H9 (cell line): ENCODE measurements around the gene HEATR5B. TPM values are rescaled to one million over a fixed set of nuclear protein-coding genes. Genes with fewer than 3 reads are reported as not detected.

Experiments used
- DNase-seq: peaks from one replicate; pipeline ENCODE4 v3.0.0-alpha.2; 2017
- H2AFZ ChIP-seq: one replicate; pipeline ENCODE4 v1.6.1; 2013; ENCODE audit warnings: mild to moderate bottlenecking, low read length, control low read depth, moderate library complexity
- H2AK5ac ChIP-seq: 2 replicates; pipeline ENCODE4 v1.6.1; 2013; ENCODE audit warnings: low read length, control low read depth, mixed read lengths; ENCODE audit not compliant: insufficient read length
- H2BK120ac ChIP-seq: one replicate; pipeline ENCODE4 v1.6.1; 2013; ENCODE audit warnings: low read depth, mild to moderate bottlenecking, low read length, control low read depth, inconsistent platforms; ENCODE audit not compliant: poor library complexity, severe bottlenecking
- H2BK12ac ChIP-seq: 2 replicates; pipeline ENCODE4 v1.6.1; 2013; ENCODE audit warnings: low read length, control low read depth, mixed read lengths, low read depth; ENCODE audit not compliant: insufficient read length
- H2BK15ac ChIP-seq: 2 replicates; pipeline ENCODE4 v1.6.1; 2013; ENCODE audit warnings: low read depth, low read length, control low read depth
- H2BK20ac ChIP-seq: one replicate; pipeline ENCODE4 v1.6.1; 2013; ENCODE audit warnings: low read depth, mild to moderate bottlenecking, low read length, control low read depth, inconsistent platforms; ENCODE audit not compliant: poor library complexity, severe bottlenecking
- H2BK5ac ChIP-seq: 2 replicates; pipeline ENCODE4 v1.6.1; 2013; ENCODE audit warnings: low read length, control low read depth, mixed read lengths; ENCODE audit not compliant: insufficient read length
- H3K14ac ChIP-seq: 2 replicates; pipeline ENCODE4 v1.6.1; 2013; ENCODE audit warnings: low read length, control low read depth; ENCODE audit not compliant: insufficient read depth
- H3K18ac ChIP-seq: 2 replicates; pipeline ENCODE4 v1.6.1; 2013; ENCODE audit warnings: low read depth, mild to moderate bottlenecking, mixed read lengths, low read length, control low read depth; ENCODE audit not compliant: insufficient read length
- H3K23ac ChIP-seq: 2 replicates; pipeline ENCODE4 v1.6.1; 2013; ENCODE audit warnings: low read length, control low read depth, mixed read lengths, low read depth; ENCODE audit not compliant: insufficient read length
- H3K23me2 ChIP-seq: 2 replicates; pipeline ENCODE4 v1.6.1; 2013; ENCODE audit warnings: low read depth, mild to moderate bottlenecking, mixed read lengths, low read length, control low read depth; ENCODE audit not compliant: insufficient read length, poor library complexity, severe bottlenecking
- H3K27ac ChIP-seq: 2 replicates; pipeline ENCODE4 v1.5.1; 2013; ENCODE audit warnings: low read length, control low read depth, mixed read lengths, low read depth; ENCODE audit not compliant: insufficient read length
- H3K27me3 ChIP-seq: 2 replicates; pipeline ENCODE4 v1.6.1; 2013; ENCODE audit warnings: low read length, control low read depth, inconsistent platforms; ENCODE audit not compliant: insufficient read depth
- H3K4ac ChIP-seq: 2 replicates; pipeline ENCODE4 v1.6.1; 2013; ENCODE audit warnings: low read depth, mild to moderate bottlenecking, control low read depth, inconsistent platforms, low read length, moderate library complexity
- H3K4me1 ChIP-seq: 2 replicates; pipeline ENCODE4 v1.6.1; 2013; ENCODE audit warnings: low read length, control low read depth, inconsistent platforms; ENCODE audit not compliant: insufficient read depth
- H3K4me2 ChIP-seq: 2 replicates; pipeline ENCODE4 v1.6.1; 2013; ENCODE audit warnings: low read length, control low read depth, mixed read lengths; ENCODE audit not compliant: insufficient read length, insufficient read depth
- H3K56ac ChIP-seq: 2 replicates; pipeline ENCODE4 v1.6.1; 2013; ENCODE audit warnings: low read depth, mild to moderate bottlenecking, mixed read lengths, low read length, control low read depth; ENCODE audit not compliant: insufficient read length
- H3K79me1 ChIP-seq: 2 replicates; pipeline ENCODE4 v1.6.1; 2013; ENCODE audit warnings: low read depth, mild to moderate bottlenecking, moderate library complexity, low read length, control low read depth, inconsistent platforms; ENCODE audit not compliant: insufficient read depth, poor library complexity, severe bottlenecking
- H3K79me2 ChIP-seq: 2 replicates; pipeline ENCODE4 v1.6.1; 2013; ENCODE audit warnings: low read length, control low read depth, inconsistent platforms; ENCODE audit not compliant: insufficient read depth
- H3K9ac ChIP-seq: 2 replicates; pipeline ENCODE4 v1.6.1; 2013; ENCODE audit warnings: low read length, control low read depth, mixed read lengths; ENCODE audit not compliant: insufficient read length; ENCODE audit errors: extremely low read depth
- H3K9me3 ChIP-seq: one replicate; pipeline ENCODE4 v1.6.1; 2013; ENCODE audit warnings: low read depth, low read length, inconsistent platforms; ENCODE audit not compliant: control insufficient read depth
- H3T11ph ChIP-seq: one replicate; pipeline ENCODE4 v1.6.1; 2013; ENCODE audit warnings: mild to moderate bottlenecking, low read length, control low read depth, inconsistent platforms
- H4K20me1 ChIP-seq: one replicate; pipeline ENCODE4 v1.6.1; 2013; ENCODE audit not compliant: control insufficient read depth, insufficient read length, insufficient read depth
- H4K5ac ChIP-seq: 2 replicates; pipeline ENCODE4 v1.6.1; 2013; ENCODE audit warnings: low read depth, mild to moderate bottlenecking, mixed read lengths, low read length, control low read depth; ENCODE audit not compliant: insufficient read length
- H4K8ac ChIP-seq: replicated peaks from 2 replicates; pipeline ENCODE4 v1.6.1; 2013; ENCODE audit warnings: low read length, control low read depth, mixed read lengths, low read depth; ENCODE audit not compliant: insufficient read length
- H4K91ac ChIP-seq: 2 replicates; pipeline ENCODE4 v1.6.1; 2013; ENCODE audit warnings: low read depth, mild to moderate bottlenecking, moderate library complexity, mixed read lengths, low read length, control low read depth; ENCODE audit not compliant: insufficient read length
- H3K27ac Mint-ChIP-seq, 3 experiments: 2 replicates in 2 of 3; 3 replicates in 1 of 3; pipeline ENCODE4 v1.8.0; 2020 to 2021; ENCODE audit warnings: mixed read lengths in 3 of 3, mild to moderate bottlenecking in 1 of 3, moderate library complexity in 1 of 3
- H3K27me3 Mint-ChIP-seq: 2 replicates; pipeline ENCODE4 v1.8.0; 2021; ENCODE audit warnings: low read depth, mild to moderate bottlenecking, moderate library complexity, mixed read lengths
- H3K36me3 Mint-ChIP-seq, 3 experiments: 2 replicates in 2 of 3; 3 replicates in 1 of 3; pipeline ENCODE4 v1.8.0; 2020 to 2021; ENCODE audit warnings: low read depth in 3 of 3, mixed read lengths in 3 of 3; ENCODE audit not compliant: insufficient read depth in 1 of 3
- H3K4me1 Mint-ChIP-seq, 2 experiments: 2 replicates each; pipeline ENCODE4 v1.8.0; 2020; ENCODE audit warnings: mixed read lengths in 2 of 2
- H3K4me3 Mint-ChIP-seq, 2 experiments: 2 replicates in 1 of 2; 3 replicates in 1 of 2; pipeline ENCODE4 v1.8.0; 2020 to 2021; ENCODE audit warnings: mild to moderate bottlenecking in 2 of 2, mixed read lengths in 2 of 2, moderate library complexity in 1 of 2
- H3K9me3 Mint-ChIP-seq, 2 experiments: 2 replicates in 1 of 2; 3 replicates in 1 of 2; pipeline ENCODE4 v1.8.0; 2020; ENCODE audit warnings: mild to moderate bottlenecking in 2 of 2, mixed read lengths in 2 of 2, moderate library complexity in 1 of 2
- CTCF ChIP-seq: fragments of 200-600 bp; sonication (generic); conservative IDR thresholded peaks from 3 replicates; pipeline ENCODE4 v1.8.0; 2021; ENCODE audit warnings: antibody characterized with exemption, mild to moderate bottlenecking
- WGBS: extraction: QIAGEN DNeasy Blood & Tissue Kit; methylation state at CpG from one replicate; pipeline ENCODE4 v1.1.7; 2013; ENCODE audit warnings: missing lambda C conversion rate, low lambda C conversion rate, mixed read lengths; ENCODE audit not compliant: insufficient read length; ENCODE audit errors: extremely low coverage; 5-methylcytosine and 5-hydroxymethylcytosine counted together
- total RNA-seq: library from RNA; stranded (reverse); gene quantifications from 2 replicates; pipeline ENCODE4 v1.2.1, GENCODE V29; 2021

HEATR5B gene
- total RNA-seq, 1 experiment from 2014 or later: 14.0 TPM

GRCh38 chr2:36960005-36960675 is 124.0 kb downstream of the HEATR5B start:
- H3K4ac ChIP-seq: no peak overlapping the region
- H3K27me3 Mint-ChIP-seq: no peaks in the 10 kb centered on the region
- no peaks in the 10 kb centered on the region for H4K20me1 ChIP-seq
- no peak overlapping the region for H3K4me2 ChIP-seq
- no peak overlapping the region for H2AK5ac ChIP-seq
- no peak overlapping the region for H3K27ac Mint-ChIP-seq
- no peak overlapping the region for H3T11ph ChIP-seq
- H3K9me3 ChIP-seq: no peaks in the 10 kb centered on the region
- no peak for DNase-seq
- H2BK120ac ChIP-seq: no peak overlapping the region
- H4K91ac ChIP-seq: no peak overlapping the region
- peaks cover 0 to 3% (median 0%) of the 10 kb centered on the region in 3 experiments; a peak in 2 of 7 replicates for H3K36me3 Mint-ChIP-seq
- peaks cover 2% of the 10 kb centered on the region; the same call in 1 of the 2 replicates for H3K4me1 ChIP-seq
- H2BK20ac ChIP-seq: no peak overlapping the region
- no peak overlapping the region for H3K9ac ChIP-seq
- no peaks in the 10 kb centered on the region for H3K23me2 ChIP-seq
- H2AFZ ChIP-seq: no peak overlapping the region
- no peak overlapping the region for H3K4me3 Mint-ChIP-seq
- peaks cover 9% of the 10 kb centered on the region; the same call in 1 of the 2 replicates for H3K79me2 ChIP-seq
- no peak overlapping the region for H2BK15ac ChIP-seq
- peaks cover 65 to 68% of the 10 kb centered on the region in 2 experiments for H3K4me1 Mint-ChIP-seq
- no CpG with 5 or more reads among the region's 2 CpGs for WGBS
- H4K8ac ChIP-seq: no peak overlapping the region
- no peak overlapping the region for H2BK5ac ChIP-seq
- H3K56ac ChIP-seq: no peak overlapping the region
- TF ChIP-seq CTCF: no peak
- H3K18ac ChIP-seq: no peak overlapping the region
- no peak overlapping the region for H4K5ac ChIP-seq
- H3K27me3 ChIP-seq: no peaks in the 10 kb centered on the region
- no peak overlapping the region for H3K27ac ChIP-seq
- H3K14ac ChIP-seq: no peak overlapping the region
- no peaks in the 10 kb centered on the region for H3K79me1 ChIP-seq
- H3K9me3 Mint-ChIP-seq: no peaks in the 10 kb centered on the region
- no peak overlapping the region for H2BK12ac ChIP-seq
- H3K23ac ChIP-seq: no peak overlapping the region
